ENCODE measurements around the gene ANKRD42. TPM values are rescaled to one million over a fixed set of nuclear protein-coding genes. Genes with fewer than 3 reads are reported as not detected.

ANKRD42 gene
- total and polyA plus RNA-seq, 9 of the 15 experiments (the other 6 are each of a cell fraction or from before 2014, with no cell fraction given) = 2.8 to 9.1 (median 6.1) TPM

- TF ChIP-seq EGR1 (conservative IDR thresholded peaks at IDR 0.05) (peak; percentile 80), NONO (IDR thresholded peaks at IDR 0.05; ENCODE audit: low read depth in 2 of 2, low read length in 1 of 2) (peak in 1 of 2 experiments; percentile 49; a peak in 1 of 4 replicates), ZSCAN32 (CRISPR knock-in tag; IDR thresholded peaks at IDR 0.05) (no peak), SMAD1 (IDR thresholded peaks at IDR 0.05; ENCODE audit: low read depth, low read length, partially characterized antibody) (no peak), E4F1 (CRISPR knock-in tag; IDR thresholded peaks at IDR 0.05; ENCODE audit: borderline replicate concordance) (no peak), ZNF431 (CRISPR knock-in tag; IDR thresholded peaks at IDR 0.05) (no peak), SIX5 (IDR thresholded peaks at IDR 0.05; ENCODE audit: borderline replicate concordance in 1 of 2, insufficient read depth in 1 of 2, low read depth in 1 of 2, low read length in 2 of 2) (no peak), SMARCA5 (IDR thresholded peaks at IDR 0.05) (no peak), MCM2 (IDR thresholded peaks at IDR 0.05; ENCODE audit: low read depth) (no peak), XRCC4 (IDR thresholded peaks at IDR 0.05; ENCODE audit: extremely low read depth, insufficient read depth, insufficient read length) (no peak), ZBTB43 (CRISPR knock-in tag; IDR thresholded peaks at IDR 0.05) (no peak), LARP7 (IDR thresholded peaks at IDR 0.05) (no peak), GATAD2B (IDR thresholded peaks at IDR 0.05; ENCODE audit: borderline replicate concordance) (peak; percentile 64; the same call in 1 of the 2 replicates), SRF (CRISPR knock-in tag; IDR thresholded peaks at IDR 0.05) (no peak; a peak in 1 of 4 replicates), CGGBP1 (CRISPR knock-in tag; IDR thresholded peaks at IDR 0.05) (no peak), ZSCAN29 (IDR thresholded peaks at IDR 0.05) (no peak), ZNF23 (CRISPR knock-in tag; IDR thresholded peaks at IDR 0.05) (no peak), ZBTB9 (CRISPR knock-in tag; IDR thresholded peaks at IDR 0.05) (0 out of 2 replicates have a peak, but pooled peaks have one; percentile 31), IRF9 (tag; IDR thresholded peaks at IDR 0.05) (no peak; the same call in 1 of the 2 replicates), NFXL1 (CRISPR knock-in tag; IDR thresholded peaks at IDR 0.05) (no peak), U2AF2 (optimal IDR thresholded peaks at IDR 0.05; ENCODE audit: low read depth, low read length) (no peak), NELFE (IDR thresholded peaks at IDR 0.05; ENCODE audit: insufficient read depth, insufficient read length) (no peak), TRIM24 (IDR thresholded peaks at IDR 0.05) (no peak)
Measured at GRCh38 chr11:83156144-83156995, 37.1 kb upstream of the ANKRD42 start (continued).
